GM13976 (cell line): ENCODE data around the gene SELENOO.
A peak's percentile ranks its signal among the peaks of the same experiment; 100 is the strongest.

Experiments
- DNase-seq: peaks from one replicate; pipeline ENCODE4 v3.0.0; 2012; ENCODE audit warnings: low spot score
- in situ Hi-C: fragments of 300-500 bp; cut with MboI; formaldehyde crosslinking; loops from one replicate; pipeline ENCODE4 v1.12.0; 2022; ENCODE audit warnings: low sequenced_read_pairs, mixed read lengths, inconsistent platforms; ENCODE audit not compliant: unreplicated experiment
- TF ChIP-seq, protein P1 (sequence below): IDR thresholded peaks from 2 replicates; pipeline ENCODE4 v1.5.1; 2012; ENCODE audit warnings: borderline replicate concordance, mild to moderate bottlenecking; ENCODE audit not compliant: insufficient read depth; ENCODE audit errors: extremely low read depth, missing control alignments, control extremely low read depth

SELENOO gene

DNA sequence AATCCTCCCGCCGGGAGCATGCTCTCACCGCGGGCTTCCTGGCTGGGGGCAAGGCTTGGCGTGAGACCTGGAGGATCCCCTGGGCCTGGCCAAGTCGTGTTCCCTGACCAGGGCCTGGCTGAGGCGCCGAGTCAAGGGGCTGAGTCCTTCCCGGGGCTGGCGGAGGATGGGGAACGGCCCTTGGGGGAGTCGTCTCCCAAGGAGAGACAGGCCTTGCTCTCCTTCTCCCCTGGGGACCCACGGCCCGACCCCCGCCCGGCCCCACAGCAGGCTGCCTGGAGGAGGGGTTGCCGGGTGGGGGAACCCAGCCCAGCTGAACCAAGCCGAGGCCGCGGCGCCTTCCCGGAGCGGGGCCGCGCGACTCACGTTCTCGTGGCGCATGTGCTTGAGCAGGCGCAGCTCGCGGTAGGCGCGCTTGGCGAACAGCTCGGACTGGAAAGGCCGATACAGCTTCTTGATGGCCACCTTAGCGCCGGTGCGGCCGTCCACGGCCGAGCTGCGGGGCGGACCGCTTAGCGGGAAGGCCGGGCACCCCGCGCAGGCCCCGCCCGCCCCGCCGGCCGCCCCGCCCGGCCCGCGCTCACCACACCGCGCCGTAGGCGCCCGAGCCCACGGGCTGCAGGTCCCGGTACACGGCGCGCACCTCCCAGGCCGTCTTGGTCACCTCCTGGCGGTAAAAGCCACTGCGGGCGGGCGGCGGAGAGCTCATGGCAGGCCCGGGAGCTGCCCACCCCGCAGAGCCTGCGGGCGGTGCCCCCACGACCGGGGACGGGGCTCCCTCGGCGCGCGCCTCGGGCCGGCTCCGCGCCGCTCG, 60.2 kb downstream of the SELENOO start:
- DNase-seq: peak; percentile 81
- TF ChIP-seq, protein P1, sequence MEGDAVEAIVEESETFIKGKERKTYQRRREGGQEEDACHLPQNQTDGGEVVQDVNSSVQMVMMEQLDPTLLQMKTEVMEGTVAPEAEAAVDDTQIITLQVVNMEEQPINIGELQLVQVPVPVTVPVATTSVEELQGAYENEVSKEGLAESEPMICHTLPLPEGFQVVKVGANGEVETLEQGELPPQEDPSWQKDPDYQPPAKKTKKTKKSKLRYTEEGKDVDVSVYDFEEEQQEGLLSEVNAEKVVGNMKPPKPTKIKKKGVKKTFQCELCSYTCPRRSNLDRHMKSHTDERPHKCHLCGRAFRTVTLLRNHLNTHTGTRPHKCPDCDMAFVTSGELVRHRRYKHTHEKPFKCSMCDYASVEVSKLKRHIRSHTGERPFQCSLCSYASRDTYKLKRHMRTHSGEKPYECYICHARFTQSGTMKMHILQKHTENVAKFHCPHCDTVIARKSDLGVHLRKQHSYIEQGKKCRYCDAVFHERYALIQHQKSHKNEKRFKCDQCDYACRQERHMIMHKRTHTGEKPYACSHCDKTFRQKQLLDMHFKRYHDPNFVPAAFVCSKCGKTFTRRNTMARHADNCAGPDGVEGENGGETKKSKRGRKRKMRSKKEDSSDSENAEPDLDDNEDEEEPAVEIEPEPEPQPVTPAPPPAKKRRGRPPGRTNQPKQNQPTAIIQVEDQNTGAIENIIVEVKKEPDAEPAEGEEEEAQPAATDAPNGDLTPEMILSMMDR: no peak
- in situ Hi-C loops: no loop called here

DNA sequence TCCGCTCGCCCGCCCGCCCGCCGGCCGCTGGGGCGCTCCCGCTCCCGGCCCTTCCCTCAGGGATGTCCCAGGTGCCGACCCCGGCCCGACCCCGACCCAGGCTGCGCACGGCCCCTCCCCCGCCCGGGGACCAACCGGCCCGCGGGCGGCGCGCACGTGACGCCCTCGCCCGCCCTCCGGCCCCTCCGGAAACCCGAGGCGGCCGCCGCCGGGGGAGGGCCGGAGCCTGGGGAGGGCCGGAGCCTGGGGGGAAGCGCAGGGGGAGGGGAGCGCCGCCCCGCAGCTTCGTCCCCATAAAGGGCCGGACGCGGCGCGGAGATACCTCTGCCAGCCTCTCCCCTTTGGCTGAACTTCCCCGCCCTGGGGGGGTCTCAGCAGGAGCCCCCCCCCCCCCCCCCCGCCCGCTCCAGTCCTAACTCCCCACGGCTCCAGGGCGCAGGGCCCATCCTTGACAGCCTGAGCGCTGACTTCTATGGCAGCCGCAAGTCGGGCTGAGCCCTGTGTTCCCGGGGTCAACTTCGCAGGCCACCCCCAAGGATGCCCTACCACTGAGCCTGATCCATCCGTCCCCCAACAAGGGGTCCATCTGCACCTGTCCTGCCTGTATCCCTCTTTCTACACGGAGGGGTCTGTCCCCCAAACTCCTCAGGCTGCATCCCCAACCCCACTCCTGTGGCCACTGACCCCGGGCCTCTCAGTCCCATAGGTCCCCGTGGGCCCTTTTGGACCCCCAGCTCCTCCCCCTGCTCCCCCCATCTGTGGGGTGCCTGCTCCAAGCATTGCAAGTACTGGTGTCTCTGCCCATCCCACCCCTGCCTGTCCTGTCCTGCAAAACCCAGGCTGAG, 61.0 kb downstream of the SELENOO start, which contains the start of gene MAPK12:
Gene MAPK12 (minus strand): TSS at position 69 of the 845 bp plus-strand sequence. CDS start 174 bp downstream, outside the sequence.
- TF ChIP-seq, protein P1: no peak
- peak; percentile 88 for DNase-seq

GRCh38 chr22:50262460-50262911, 61.7 kb downstream of the SELENOO start:
- no peak for DNase-seq
- TF ChIP-seq, protein P1: no peak
- in situ Hi-C loops: no loop called here

More for the DNA sequence above, 61.0 kb downstream of the SELENOO start, which contains the start of gene MAPK12:
- in situ Hi-C loops: no loop called here

GRCh38 chr22:50262973-50263617, 62.3 kb downstream of the SELENOO start:
- in situ Hi-C loops: no loop called here
- TF ChIP-seq, protein P1: no peak
- no peak for DNase-seq

DNA sequence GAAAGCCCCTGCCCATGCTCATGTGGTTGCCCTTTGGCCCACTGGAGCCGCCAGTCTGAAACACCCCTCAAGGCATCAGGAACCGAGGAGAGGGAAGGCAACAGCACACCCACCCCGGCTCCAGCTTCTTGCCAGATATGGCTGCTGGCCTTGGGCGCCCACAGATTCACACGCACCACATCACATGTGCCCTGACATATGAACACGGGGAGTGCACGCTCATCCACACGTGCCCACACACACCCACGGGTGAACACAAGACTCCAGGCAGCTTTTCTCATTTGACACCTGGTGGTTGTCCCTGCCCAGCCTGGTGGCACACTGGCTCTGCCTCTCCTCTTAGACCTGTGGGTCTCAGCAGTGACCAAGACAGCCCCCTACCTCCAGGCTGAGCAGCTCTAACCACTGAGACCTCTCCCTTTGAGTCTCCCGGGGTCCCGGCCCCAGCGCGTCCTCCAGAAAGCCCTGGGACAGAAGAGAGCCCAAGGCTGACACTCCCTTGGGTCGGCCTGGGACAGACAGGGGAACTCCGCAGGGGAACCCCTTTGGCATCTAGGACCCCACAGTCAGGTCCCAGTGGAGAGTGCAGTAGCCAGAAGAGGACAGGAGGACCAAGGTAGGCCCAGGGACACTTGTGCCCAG, 63.4 kb downstream of the SELENOO start:
- in situ Hi-C loops: no loop called here
- DNase-seq: no peak
- TF ChIP-seq, protein P1: no peak
